ENCODE results near the gene GAB2. TPM values are rescaled to one million over a fixed set of nuclear protein-coding genes. Genes with fewer than 3 reads are reported as not detected.

The GAB2 gene
- total and polyA plus RNA-seq, 2 of the 13 experiments (the other 11 are each of a cell fraction or from before 2014, with no cell fraction given), result 4.1 to 8.6 TPM

GRCh38 chr11:78427615-78428265 lies 10.1 kb upstream of the GAB2 start:
- FAIRE-seq, result no peak
- CTCF ChIA-PET (ENCODE audit: low intra/inter-chr PET ratio, low total read pairs), result no interaction called here
- Histone ChIP-seq H3K4me3 (replicated peaks in 1 of 3; ENCODE audit: insufficient read depth in 1 of 3, low read depth in 2 of 3, low read length in 3 of 3) (no peak overlapping the region), H2AFZ (ENCODE audit: low read length) (no peak overlapping the region), H3K27me3 (ENCODE audit: control insufficient read depth in 1 of 2, insufficient read depth in 2 of 2, low read length in 2 of 2) (no peaks in the 10 kb centered on the region), H3K9me3 (ENCODE audit: low read length) (no peaks in the 10 kb centered on the region), H3K79me2 (ENCODE audit: insufficient read depth, low read length) (no peaks in the 10 kb centered on the region), H3K36me3 (replicated peaks in 1 of 2; ENCODE audit: control insufficient read depth in 1 of 2, insufficient read depth in 2 of 2, low read length in 2 of 2) (peaks cover 0 to 4% of the 10 kb centered on the region in 2 experiments; a peak in 1 of 5 replicates), H3K4me1 (ENCODE audit: insufficient read depth, low read length) (no peaks in the 10 kb centered on the region), H3K4me2 (ENCODE audit: low read depth, low read length) (no peak overlapping the region), H4K20me1 (ENCODE audit: insufficient read depth, low read length) (no peaks in the 10 kb centered on the region), H3K27ac (ENCODE audit: extremely low read length, insufficient read depth, low read length) (no peak overlapping the region), H3K9ac (ENCODE audit: insufficient read depth, low read depth, low read length) (no peak overlapping the region)
- TF ChIP-seq ZFY (CRISPR knock-in tag; IDR thresholded peaks at IDR 0.05), result no peak
- 97% methylated on average over 11 of the region's 11 CpGs for WGBS (ENCODE audit: low lambda C conversion rate)
- in situ Hi-C loops (cut with HindIII; ENCODE audit: extremely low pct_ligation_motif_present, low pct_unique_long_range_greater_than_20kb), result no loop called here
- POLR2A ChIA-PET, result no interaction called here
- no peak for ATAC-seq
- BruUV-seq (replicated peaks), result no TSS peak
- DNase-seq (ENCODE audit: low spot score), result no peak
- intact Hi-C loops (cut with micrococcal nuclease; ENCODE audit: unreplicated experiment), result no loop called here

- POLR2A ChIA-PET, result no interaction called here
- no peak overlapping the region for H3K27ac ChIP-seq (ENCODE audit: extremely low read length, insufficient read depth, low read length)
- no peak overlapping the region for H3K9ac ChIP-seq (ENCODE audit: insufficient read depth, low read depth, low read length)
- no peak for TF ChIP-seq ZBTB4 (CRISPR knock-in tag; IDR thresholded peaks at IDR 0.05; ENCODE audit: borderline replicate concordance)
- TF ChIP-seq MEIS2 (CRISPR knock-in tag; IDR thresholded peaks at IDR 0.05), result no peak
- TF ChIP-seq ZNF143 (CRISPR knock-in tag; IDR thresholded peaks at IDR 0.05), result no peak
- no peak for TF ChIP-seq ZNF333 (CRISPR knock-in tag; IDR thresholded peaks at IDR 0.05; ENCODE audit: borderline replicate concordance)
- TF ChIP-seq KLF13 (CRISPR knock-in tag; IDR thresholded peaks at IDR 0.05), result no peak
- no peak for TF ChIP-seq ZNF264 (CRISPR knock-in tag; IDR thresholded peaks at IDR 0.05)
- TF ChIP-seq HES4 (CRISPR knock-in tag; IDR thresholded peaks at IDR 0.05; ENCODE audit: borderline replicate concordance), result no peak
- TF ChIP-seq MLLT10 (CRISPR knock-in tag; IDR thresholded peaks at IDR 0.05), result no peak
- no peak for TF ChIP-seq ZNF557 (CRISPR knock-in tag; IDR thresholded peaks at IDR 0.05)
- intact Hi-C loops (cut with micrococcal nuclease; ENCODE audit: unreplicated experiment), result no loop called here
- H3K27me3 ChIP-seq (ENCODE audit: control insufficient read depth in 1 of 2, insufficient read depth in 2 of 2, low read length in 2 of 2), result no peaks in the 10 kb centered on the region
- no peaks in the 10 kb centered on the region for H3K4me1 ChIP-seq (ENCODE audit: insufficient read depth, low read length)
- H3K4me3 ChIP-seq (replicated peaks in 1 of 3; ENCODE audit: insufficient read depth in 1 of 3, low read depth in 2 of 3, low read length in 3 of 3), result no peak overlapping the region
- no peak for DNase-seq (ENCODE audit: low spot score)
- H4K20me1 ChIP-seq (ENCODE audit: insufficient read depth, low read length), result no peaks in the 10 kb centered on the region
- WGBS (ENCODE audit: low lambda C conversion rate), result 90% methylated on average over 1 of the region's 1 CpG
- H3K4me2 ChIP-seq (ENCODE audit: low read depth, low read length), result no peak overlapping the region
- in situ Hi-C loops (cut with HindIII; ENCODE audit: extremely low pct_ligation_motif_present, low pct_unique_long_range_greater_than_20kb), result no loop called here
- H3K36me3 ChIP-seq (replicated peaks in 1 of 2; ENCODE audit: control insufficient read depth in 1 of 2, insufficient read depth in 2 of 2, low read length in 2 of 2), result peaks cover 0 to 4% of the 10 kb centered on the region in 2 experiments; a peak in 1 of 5 replicates
- BruUV-seq (replicated peaks), result no TSS peak
- H3K9me3 ChIP-seq (ENCODE audit: low read length), result no peaks in the 10 kb centered on the region
- no peak for FAIRE-seq
- ATAC-seq, result no peak
- H2AFZ ChIP-seq (ENCODE audit: low read length), result no peak overlapping the region
- no peaks in the 10 kb centered on the region for H3K79me2 ChIP-seq (ENCODE audit: insufficient read depth, low read length)
- CTCF ChIA-PET (ENCODE audit: low intra/inter-chr PET ratio, low total read pairs), result no interaction called here
Measured at GRCh38 chr11:78426845-78427244, 9.2 kb upstream of the GAB2 start.
